Caco-2 (cell line): ENCODE results near the gene ECT2. TPM values are rescaled to one million over a fixed set of nuclear protein-coding genes. Genes with fewer than 3 reads are reported as not detected.
"Not testable (repeated sequence)": the region's sequence is repeated elsewhere in the genome, so short reads cannot be mapped to it uniquely, and the experiment has no call there.

ENCODE experiments used
- BruUV-seq: library from RNA; stranded (reverse); fragments of 400-500 nt; replicated peaks from 2 replicates; lab custom pipeline; 2021; lab: Mats Ljungman, UMichigan
- CTCF ChIA-PET: fragments of 300-600 bp; sonication (Branson Sonifier 250); formaldehyde crosslinking; loops from one replicate; lab custom pipeline; 2022; ENCODE audit warnings: antibody characterized with exemption; lab: Charles Lee
- POLR2A ChIA-PET: fragments of 300-600 bp; sonication (Branson Sonifier 250); formaldehyde crosslinking; loops from one replicate; lab custom pipeline; 2022; ENCODE audit warnings: antibody characterized with exemption; lab: Charles Lee
- DNase-seq, 2 experiments: peaks; one replicate each; pipeline versions ENCODE4 v3.0.0 to v3.0.0-alpha.2; 2020 to 2022
- H3K27me3 ChIP-seq: replicated peaks from 2 replicates; pipeline ENCODE4 v1.6.0; 2011; ENCODE audit warnings: low read length; ENCODE audit not compliant: control insufficient read depth, insufficient read depth
- H3K36me3 ChIP-seq: 2 replicates; pipeline ENCODE4 v1.5.1; 2011; ENCODE audit warnings: low read length; ENCODE audit not compliant: control insufficient read depth, insufficient read depth
- H3K4me1 ChIP-seq: fragments of 250-450 bp; sonication (Bioruptor Pico); 2 replicates; pipeline ENCODE4 v1.5.1; 2020; ENCODE audit warnings: mild to moderate bottlenecking
- H3K4me3 ChIP-seq: 2 replicates; pipeline ENCODE4 v1.5.1; 2011; ENCODE audit warnings: low read depth, mild to moderate bottlenecking, control low read depth, low read length
- H3K9me3 ChIP-seq: fragments of 250-450 bp; sonication (Bioruptor Pico); 2 replicates; pipeline ENCODE4 v1.5.1; 2020; ENCODE audit warnings: mild to moderate bottlenecking, moderate library complexity
- H3K27ac Mint-ChIP-seq: one replicate; pipeline ENCODE4 v1.8.0; 2022; ENCODE audit warnings: mixed read lengths; ENCODE audit not compliant: unreplicated experiment
- H3K27me3 Mint-ChIP-seq: one replicate; pipeline ENCODE4 v1.8.0; 2022; ENCODE audit warnings: mixed read lengths; ENCODE audit not compliant: insufficient read depth, unreplicated experiment
- H3K36me3 Mint-ChIP-seq: one replicate; pipeline ENCODE4 v1.8.0; 2022; ENCODE audit warnings: mild to moderate bottlenecking, mixed read lengths; ENCODE audit not compliant: insufficient read depth, unreplicated experiment
- H3K4me1 Mint-ChIP-seq: one replicate; pipeline ENCODE4 v1.8.0; 2022; ENCODE audit warnings: low read depth, mixed read lengths; ENCODE audit not compliant: unreplicated experiment
- H3K4me3 Mint-ChIP-seq: one replicate; pipeline ENCODE4 v1.8.0; 2022; ENCODE audit warnings: mild to moderate bottlenecking, moderate library complexity, mixed read lengths; ENCODE audit not compliant: unreplicated experiment
- H3K9me3 Mint-ChIP-seq: one replicate; pipeline ENCODE4 v1.8.0; 2022; ENCODE audit warnings: mixed read lengths; ENCODE audit not compliant: unreplicated experiment
- CTCF ChIP-seq, 2 experiments: fragments of 200-600 bp in 1 of 2; IDR thresholded peaks; 1 replicate in 1 of 2; 2 replicates in 1 of 2; pipeline versions ENCODE4 v1.5.1 to v1.8.0; 2011 to 2022; ENCODE audit warnings: antibody characterized with exemption in 1 of 2, control low read depth in 1 of 2, inconsistent platforms in 1 of 2, low read depth in 1 of 2, low read length in 1 of 2, mild to moderate bottlenecking in 1 of 2, moderate library complexity in 1 of 2; ENCODE audit not compliant: insufficient read depth in 1 of 2, severe bottlenecking in 1 of 2, unreplicated experiment in 1 of 2
- intact Hi-C: fragments of 100-400 bp; cut with micrococcal nuclease; formaldehyde crosslinking; loops from one replicate; pipeline ENCODE4 v1.10.0; 2022; ENCODE audit not compliant: unreplicated experiment
- total RNA-seq: library from RNA; stranded (reverse); gene quantifications from 2 replicates; pipeline ENCODE4 v1.2.3, GENCODE V29; 2022

The ECT2 gene
- total RNA-seq, 1 experiment from 2014 or later: 68.0 TPM

- H3K9me3 ChIP-seq: no peaks in the 10 kb centered on the region
- Mint-ChIP-seq H3K4me1 (no peaks in the 10 kb centered on the region), H3K36me3 (no peaks in the 10 kb centered on the region), H3K9me3 (peaks cover 15% of the 10 kb centered on the region), H3K27ac (no peak overlapping the region), H3K27me3 (no peaks in the 10 kb centered on the region), H3K4me3 (no peak overlapping the region)
- ChIA-PET POLR2A (no interaction called here), CTCF (no interaction called here)
- no peak overlapping the region for H3K4me3 ChIP-seq
- BruUV-seq: no TSS peak
- no peak for TF ChIP-seq CTCF (IDR thresholded peaks at IDR 0.05; ENCODE audit: insufficient read depth in 1 of 2, low read depth in 1 of 2, low read length in 1 of 2, severe bottlenecking in 1 of 2, unreplicated experiment in 1 of 2)
- DNase-seq: peak; percentile 42 to 69
- no peaks in the 10 kb centered on the region for H3K27me3 ChIP-seq
- intact Hi-C loops: no loop called here
- peaks cover 10% of the 10 kb centered on the region; the same call in 1 of the 2 replicates for H3K4me1 ChIP-seq
- no peaks in the 10 kb centered on the region for H3K36me3 ChIP-seq
Observed at GRCh38 chr3:172856795-172857742, 106.5 kb downstream of the ECT2 start.

GRCh38 chr3:172859041-172859440 lies 108.5 kb downstream of the ECT2 start:
- Mint-ChIP-seq H3K27me3 (peaks cover 3% of the 10 kb centered on the region), H3K36me3 (no peaks in the 10 kb centered on the region), H3K9me3 (peaks cover 15% of the 10 kb centered on the region), H3K4me3 (no peak overlapping the region), H3K4me1 (no peaks in the 10 kb centered on the region), H3K27ac (no peak overlapping the region)
- TF ChIP-seq CTCF (IDR thresholded peaks at IDR 0.05; ENCODE audit: insufficient read depth in 1 of 2, low read depth in 1 of 2, low read length in 1 of 2, severe bottlenecking in 1 of 2, unreplicated experiment in 1 of 2): no peak
- intact Hi-C loops: no loop called here
- no TSS peak for BruUV-seq
- Histone ChIP-seq H3K4me3 (no peak overlapping the region), H3K27me3 (no peaks in the 10 kb centered on the region), H3K4me1 (peaks cover 10% of the 10 kb centered on the region; the same call in 1 of the 2 replicates), H3K9me3 (no peaks in the 10 kb centered on the region), H3K36me3 (no peaks in the 10 kb centered on the region)
- DNase-seq: no peak
- CTCF ChIA-PET: no interaction called here
- POLR2A ChIA-PET: no interaction called here

- POLR2A ChIA-PET: not testable (repeated sequence)
Observed at GRCh38 chr3:172866726-172867350, 116.3 kb downstream of the ECT2 start.

More at GRCh38 chr3:172866726-172867350, 116.3 kb downstream of the ECT2 start:
- H3K4me1 Mint-ChIP-seq, H3K9me3 ChIP-seq, H3K4me1 ChIP-seq, H3K4me3 Mint-ChIP-seq, DNase-seq, H3K27me3 ChIP-seq, H3K36me3 ChIP-seq, H3K36me3 Mint-ChIP-seq, intact Hi-C loops, H3K27me3 Mint-ChIP-seq, H3K27ac Mint-ChIP-seq, BruUV-seq, H3K4me3 ChIP-seq, H3K9me3 Mint-ChIP-seq: not testable (repeated sequence)
- CTCF ChIA-PET: interaction anchor here (0.6 kb wide), 1 partner anchor 16 kb away, joined by 3 read pairs; no protein-coding TSS in a partner anchor
